ENCODE results near the gene PADI1. TPM values are rescaled to one million over a fixed set of nuclear protein-coding genes. Genes with fewer than 3 reads are reported as not detected.

The PADI1 gene
- total and polyA plus RNA-seq, 12 donors = 0.06 to 0.10 (median 0.08) TPM; not detected in 9

DNA sequence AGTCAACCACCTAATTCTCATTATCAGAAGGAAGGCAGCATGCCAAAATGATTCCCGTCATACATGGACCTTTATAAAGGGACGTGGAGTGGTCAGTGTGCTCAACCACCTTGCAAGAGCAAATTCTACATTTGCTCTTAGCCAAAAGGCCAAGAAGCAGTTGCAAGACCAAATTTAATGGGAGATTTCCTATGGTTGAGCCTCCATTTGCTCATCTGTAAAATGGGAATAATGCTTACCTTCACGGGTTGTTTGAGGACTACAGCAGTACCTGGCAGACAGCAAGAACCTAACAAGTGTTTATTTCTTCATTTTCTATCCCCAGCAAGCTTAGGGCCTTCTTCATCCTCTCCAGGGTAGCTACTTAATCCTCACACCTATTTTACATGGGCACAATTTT is 85.6 kb downstream of the PADI1 start:
- no peak overlapping the region for H3K27ac ChIP-seq
- H3K27me3 ChIP-seq = peaks cover 10% of the 10 kb centered on the region
- TF ChIP-seq POLR2A (IDR thresholded peaks at IDR 0.05) = no peak
- TF ChIP-seq, protein P1, sequence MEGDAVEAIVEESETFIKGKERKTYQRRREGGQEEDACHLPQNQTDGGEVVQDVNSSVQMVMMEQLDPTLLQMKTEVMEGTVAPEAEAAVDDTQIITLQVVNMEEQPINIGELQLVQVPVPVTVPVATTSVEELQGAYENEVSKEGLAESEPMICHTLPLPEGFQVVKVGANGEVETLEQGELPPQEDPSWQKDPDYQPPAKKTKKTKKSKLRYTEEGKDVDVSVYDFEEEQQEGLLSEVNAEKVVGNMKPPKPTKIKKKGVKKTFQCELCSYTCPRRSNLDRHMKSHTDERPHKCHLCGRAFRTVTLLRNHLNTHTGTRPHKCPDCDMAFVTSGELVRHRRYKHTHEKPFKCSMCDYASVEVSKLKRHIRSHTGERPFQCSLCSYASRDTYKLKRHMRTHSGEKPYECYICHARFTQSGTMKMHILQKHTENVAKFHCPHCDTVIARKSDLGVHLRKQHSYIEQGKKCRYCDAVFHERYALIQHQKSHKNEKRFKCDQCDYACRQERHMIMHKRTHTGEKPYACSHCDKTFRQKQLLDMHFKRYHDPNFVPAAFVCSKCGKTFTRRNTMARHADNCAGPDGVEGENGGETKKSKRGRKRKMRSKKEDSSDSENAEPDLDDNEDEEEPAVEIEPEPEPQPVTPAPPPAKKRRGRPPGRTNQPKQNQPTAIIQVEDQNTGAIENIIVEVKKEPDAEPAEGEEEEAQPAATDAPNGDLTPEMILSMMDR (IDR thresholded peaks at IDR 0.05) = no peak
- H3K36me3 ChIP-seq (replicated peaks in 1 of 2) = no peaks in the 10 kb centered on the region
- 84 to 94% (median 87%) methylated on average over 3 of the region's 3 CpGs for WGBS, 4 donors
- H3K4me3 ChIP-seq = no peak overlapping the region
- H3K4me1 ChIP-seq (replicated peaks in 1 of 2) = no peaks in the 10 kb centered on the region
- no peak for DNase-seq
- intact Hi-C loops (cut with DNase I) = no loop called here
- H3K9me3 ChIP-seq (replicated peaks in 1 of 3) = no peaks in the 10 kb centered on the region

DNA sequence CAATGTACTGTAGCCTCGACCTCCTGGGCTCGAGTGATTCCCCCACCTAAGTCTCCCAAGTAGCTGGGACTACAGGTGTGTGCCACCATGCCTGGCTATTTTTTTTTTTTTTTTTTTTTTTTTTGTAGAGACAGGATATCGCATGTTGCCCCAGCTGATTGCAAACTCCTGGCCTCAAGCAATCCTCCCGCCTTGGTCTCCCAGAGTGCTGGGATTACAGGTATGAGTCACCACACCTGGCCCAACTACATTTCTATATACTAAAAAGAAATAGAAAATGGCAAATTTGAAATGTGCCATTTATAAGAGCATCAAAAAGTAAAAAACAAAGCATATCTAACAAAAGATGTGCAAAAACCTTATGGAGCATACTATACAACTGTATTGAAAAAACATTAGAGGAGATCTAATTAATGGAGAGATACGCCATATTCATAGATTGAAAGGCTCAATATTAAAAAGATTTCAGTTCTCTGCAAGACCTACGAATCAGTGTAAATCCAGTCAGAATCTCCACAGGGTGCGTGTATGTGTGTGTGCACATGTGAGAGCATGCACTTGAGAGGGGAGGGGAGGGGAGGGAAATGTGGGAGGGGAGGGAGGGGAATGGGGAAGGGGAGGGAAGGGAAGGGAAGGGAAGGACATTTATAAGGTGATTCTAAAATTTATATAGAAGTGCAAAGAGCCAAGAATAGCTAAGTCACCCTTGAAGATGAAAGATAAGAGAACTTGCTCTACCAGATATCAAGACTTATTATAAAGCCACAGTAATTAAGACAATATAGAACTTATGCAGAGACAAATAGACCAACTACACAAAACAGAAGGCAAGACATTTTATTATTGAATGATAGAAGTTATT is 87.6 kb downstream of the PADI1 start:
- TF ChIP-seq POLR2A (IDR thresholded peaks at IDR 0.05) = no peak
- TF ChIP-seq, protein P1 (IDR thresholded peaks at IDR 0.05) = no peak
- intact Hi-C loops (cut with DNase I) = no loop called here
- Histone ChIP-seq H3K4me1 (replicated peaks in 1 of 2) (no peaks in the 10 kb centered on the region), H3K36me3 (replicated peaks in 1 of 2) (no peaks in the 10 kb centered on the region), H3K27ac (no peak overlapping the region), H3K4me3 (no peak overlapping the region), H3K27me3 (peaks cover 10% of the 10 kb centered on the region), H3K9me3 (replicated peaks in 1 of 3) (no peaks in the 10 kb centered on the region)
- no peak for DNase-seq
- 51 to 66% (median 64%) methylated on average over 7 of the region's 7 CpGs for WGBS, 4 donors

DNA sequence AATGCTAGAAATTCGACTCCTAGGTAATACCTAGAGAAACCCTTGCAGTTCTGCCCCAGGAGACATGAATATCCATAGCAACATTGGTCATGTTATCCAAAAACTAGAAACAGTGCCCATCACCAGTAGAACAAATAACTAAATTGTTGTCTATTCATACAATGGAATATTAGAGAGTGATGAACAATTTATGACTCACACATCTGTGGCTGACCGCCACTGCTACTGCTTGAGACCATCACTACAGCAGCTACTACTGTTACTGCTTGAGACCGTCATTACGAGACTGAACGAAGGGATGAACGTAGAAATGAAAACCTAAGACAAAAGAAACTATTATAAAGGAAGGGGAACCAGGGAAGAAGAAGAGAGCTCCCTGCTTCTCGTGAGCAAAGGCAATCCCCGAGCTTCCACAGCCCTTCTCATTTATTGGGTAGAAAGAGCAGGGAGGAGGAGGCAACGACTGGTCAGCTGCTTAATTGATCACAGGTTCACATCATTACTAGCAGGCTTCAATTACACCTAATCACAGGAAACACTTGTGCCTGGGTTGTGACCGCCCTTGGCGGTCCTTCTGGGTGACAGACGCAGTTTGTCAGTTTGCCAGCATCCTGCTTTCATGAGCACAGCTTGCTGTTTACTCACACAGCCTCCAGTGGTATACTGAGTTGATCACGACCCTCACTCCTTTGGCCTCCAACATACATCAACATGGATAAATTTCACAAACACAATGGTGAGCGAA is 88.9 kb downstream of the PADI1 start:
- no peaks in the 10 kb centered on the region for H3K9me3 ChIP-seq (replicated peaks in 1 of 3)
- H3K27me3 ChIP-seq = peaks cover 10% of the 10 kb centered on the region
- no peaks in the 10 kb centered on the region for H3K4me1 ChIP-seq (replicated peaks in 1 of 2)
- DNase-seq = no peak
- no peaks in the 10 kb centered on the region for H3K36me3 ChIP-seq (replicated peaks in 1 of 2)
- no peak overlapping the region for H3K27ac ChIP-seq
- TF ChIP-seq, protein P1 (IDR thresholded peaks at IDR 0.05) = no peak
- TF ChIP-seq POLR2A (IDR thresholded peaks at IDR 0.05) = no peak
- intact Hi-C loops (cut with DNase I) = no loop called here
- H3K4me3 ChIP-seq = no peak overlapping the region
- WGBS, 4 donors = 48 to 57% (median 52%) methylated on average over 14 of the region's 14 CpGs

DNA sequence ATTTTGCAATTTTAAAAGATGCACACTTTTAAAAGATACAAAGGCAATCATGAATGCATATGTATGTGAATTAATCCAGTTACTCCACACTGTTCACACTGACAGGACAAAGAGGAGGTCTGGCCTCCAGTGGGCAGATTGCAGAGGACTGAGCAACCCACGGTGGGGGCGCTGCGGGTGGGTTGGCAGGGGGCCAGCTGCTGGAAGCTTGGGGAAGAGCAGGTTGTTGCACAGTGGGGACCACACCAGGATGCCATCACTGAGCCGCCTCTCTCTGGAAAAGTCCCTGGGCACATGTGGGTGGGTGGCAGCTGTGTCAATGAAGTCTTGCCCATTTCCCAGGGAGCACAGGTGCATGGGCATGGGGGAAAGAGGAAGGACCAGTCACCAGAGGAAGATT is 90.4 kb downstream of the PADI1 start:
- H3K9me3 ChIP-seq (replicated peaks in 1 of 3) = no peaks in the 10 kb centered on the region
- DNase-seq = no peak
- H3K27me3 ChIP-seq = peaks cover 10% of the 10 kb centered on the region
- H3K4me1 ChIP-seq (replicated peaks in 1 of 2) = no peaks in the 10 kb centered on the region
- no peak overlapping the region for H3K4me3 ChIP-seq
- no peaks in the 10 kb centered on the region for H3K36me3 ChIP-seq (replicated peaks in 1 of 2)
- TF ChIP-seq POLR2A (IDR thresholded peaks at IDR 0.05) = no peak
- TF ChIP-seq, protein P1 (IDR thresholded peaks at IDR 0.05) = no peak
- intact Hi-C loops (cut with DNase I) = no loop called here
- WGBS, 4 donors = 55 to 100% (median 59%) methylated on average over 1 to 4 of the region's 4 CpGs
- no peak overlapping the region for H3K27ac ChIP-seq

All from adrenal gland (tissue), 12 donors.